Stimulated activated CD8-positive, alpha-beta memory T cell treated with anti-CD3 and anti-CD28 coated beads, Interleukin-2, amount 100 ng/mL, for 48 hours (primary cell): ENCODE data around the gene IL36G.
"Not testable (repeated sequence)": the region's sequence is repeated elsewhere in the genome, so short reads cannot be mapped to it uniquely, and the experiment has no call there.

Experiments used
- DNase-seq, 2 donors: peaks; one replicate each; pipeline ENCODE4 v3.0.0-alpha.2; 2020; ENCODE audit warnings: low read depth in 2 of 2

IL36G gene

GRCh38 chr2:112977559-112978056 is at the start of gene IL36G:
Gene IL36G, plus strand, starts transcription at chr2:112978006. Its CDS starts 633 bp downstream, at chr2:112978639.
- DNase-seq: no peak

- DNase-seq: no peak
These were observed 44.5 kb upstream of the IL36G start for GRCh38 chr2:112933261-112933660.

GRCh38 chr2:112934117-112934516 is 43.7 kb upstream of the IL36G start:
- not testable (repeated sequence) for DNase-seq

- DNase-seq: no peak
These were observed 40.9 kb upstream of the IL36G start for GRCh38 chr2:112936927-112937232.

- DNase-seq: no peak
These were observed 38.9 kb upstream of the IL36G start for GRCh38 chr2:112938904-112939303.

- no peak for DNase-seq
These were observed 38.4 kb upstream of the IL36G start for GRCh38 chr2:112939425-112939824.

- DNase-seq: no peak
These were observed 36.8 kb upstream of the IL36G start for GRCh38 chr2:112940859-112941625.

GRCh38 chr2:112941753-112942653 is 35.8 kb upstream of the IL36G start:
- DNase-seq: peak; percentile 60 to 69

GRCh38 chr2:112942654-112943002 is 35.2 kb upstream of the IL36G start:
- DNase-seq: no peak

- DNase-seq: no peak
These were observed 32.8 kb upstream of the IL36G start for GRCh38 chr2:112944971-112945370.

- DNase-seq: no peak
These were observed 31.7 kb upstream of the IL36G start for GRCh38 chr2:112946086-112946485.

GRCh38 chr2:112947374-112947773 is 30.4 kb upstream of the IL36G start:
- DNase-seq: no peak

GRCh38 chr2:112949456-112949855 is 28.4 kb upstream of the IL36G start:
- no peak for DNase-seq

GRCh38 chr2:112954364-112954763 is 23.4 kb upstream of the IL36G start:
- DNase-seq: no peak

GRCh38 chr2:112957511-112957910 is 20.3 kb upstream of the IL36G start:
- no peak for DNase-seq

GRCh38 chr2:112958428-112959108 is 19.2 kb upstream of the IL36G start:
- DNase-seq: no peak

GRCh38 chr2:112959109-112959812 is 18.5 kb upstream of the IL36G start:
- DNase-seq: no peak

GRCh38 chr2:112960230-112960825 is 17.5 kb upstream of the IL36G start:
- DNase-seq: no peak

- no peak for DNase-seq
These were observed 15.3 kb upstream of the IL36G start for GRCh38 chr2:112962308-112963175.

GRCh38 chr2:112967023-112967422 is 10.8 kb upstream of the IL36G start:
- DNase-seq: no peak
